GM18951 (cell line): ENCODE measurements around the gene PLPPR3.
A peak's percentile ranks its signal among the peaks of the same experiment; 100 is the strongest.

Experiments
- POLR2A ChIP-seq: IDR thresholded peaks from 4 replicates; pipeline ENCODE4 v1.6.1; 2011; ENCODE audit warnings: mild to moderate bottlenecking; ENCODE audit not compliant: insufficient read length, insufficient read depth; ENCODE audit errors: extremely low read depth
- in situ Hi-C: fragments of 300-500 bp; cut with MboI; formaldehyde crosslinking; loops from one replicate; pipeline ENCODE4 v1.12.0; 2022; ENCODE audit warnings: low sequenced_read_pairs, mixed read lengths, inconsistent platforms; ENCODE audit not compliant: unreplicated experiment

Gene PLPPR3

DNA sequence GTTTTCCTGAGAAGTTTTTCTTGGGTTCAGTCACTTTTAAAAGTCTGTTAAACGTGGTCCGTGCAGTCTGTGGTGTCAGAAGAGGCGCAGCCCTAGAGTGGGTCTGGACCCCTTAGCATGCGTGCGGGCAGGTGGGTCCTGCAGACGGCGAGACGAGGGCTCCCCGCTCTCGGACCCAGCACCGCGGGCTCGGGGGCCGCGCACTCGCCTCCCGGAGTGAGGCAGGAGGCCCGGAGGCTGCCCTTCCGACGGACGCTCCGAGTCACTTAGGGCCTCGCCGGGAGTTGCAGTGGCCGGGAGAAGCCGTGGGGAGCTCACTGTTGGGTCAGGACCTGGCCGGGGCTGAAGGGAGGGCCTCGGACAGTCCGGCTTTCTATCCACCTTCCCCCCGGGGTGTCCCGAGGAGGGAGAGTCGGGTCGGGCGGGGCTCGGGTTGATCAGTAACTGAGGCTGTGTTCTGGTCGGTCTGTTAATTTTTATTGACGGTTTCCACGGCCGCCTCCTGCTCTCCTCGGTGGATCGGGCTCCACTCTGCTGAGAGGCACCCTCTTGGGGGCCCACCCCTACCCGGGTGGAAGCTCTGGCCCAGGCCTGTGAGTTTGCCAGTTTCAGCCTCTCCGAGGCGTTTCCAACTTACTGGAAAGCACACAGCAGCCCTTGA lies 23.2 kb downstream of the PLPPR3 start:
- TF ChIP-seq POLR2A = no peak
- in situ Hi-C loops = no loop called here

DNA sequence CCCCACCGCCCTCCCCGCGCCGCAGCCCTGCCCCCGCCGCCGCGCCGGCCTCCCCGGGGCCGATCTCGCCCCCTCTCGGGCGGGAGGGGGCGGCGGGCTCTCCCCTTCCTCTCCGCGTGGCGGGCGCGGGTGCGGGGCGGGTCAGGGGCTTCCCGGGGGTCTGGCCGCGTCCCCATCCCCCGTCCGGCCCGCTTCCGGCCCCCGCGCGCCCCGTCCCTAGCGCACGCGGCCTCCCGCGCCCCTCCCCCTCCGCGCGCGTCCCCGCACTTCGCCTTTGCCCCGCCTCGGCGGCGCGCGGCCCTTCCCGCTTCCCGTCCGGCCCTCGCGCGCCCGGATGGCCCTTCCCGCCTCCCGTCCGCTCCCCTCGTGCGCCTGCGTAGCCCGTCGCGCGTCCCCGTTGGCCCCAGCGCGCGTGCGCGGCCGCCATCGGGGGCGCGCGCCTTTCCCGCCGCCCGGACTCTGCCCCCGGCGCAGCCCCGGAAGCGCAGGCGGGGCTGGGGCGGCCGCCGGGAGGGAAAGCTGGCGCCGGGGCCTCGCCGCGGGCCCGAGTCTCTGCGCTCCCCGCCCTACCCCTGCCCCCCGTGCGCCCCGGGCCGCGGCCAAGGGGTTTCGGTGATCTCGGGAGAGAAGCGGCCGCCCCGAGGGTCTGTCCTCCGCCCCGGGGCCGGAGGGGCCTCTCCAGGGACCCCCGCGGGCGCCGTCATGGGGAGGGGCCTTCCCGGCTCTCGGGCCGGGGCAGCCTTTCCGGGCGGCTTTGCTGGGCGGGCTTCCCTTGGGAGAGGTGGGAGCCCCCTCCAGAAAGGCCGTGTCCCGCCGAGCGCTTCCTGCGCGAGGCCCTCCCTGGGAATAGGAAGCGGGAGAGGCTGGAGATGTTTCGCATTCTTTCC lies 24.0 kb downstream of the PLPPR3 start:
- in situ Hi-C loops = no loop called here
- TF ChIP-seq POLR2A = peak; percentile 6

DNA sequence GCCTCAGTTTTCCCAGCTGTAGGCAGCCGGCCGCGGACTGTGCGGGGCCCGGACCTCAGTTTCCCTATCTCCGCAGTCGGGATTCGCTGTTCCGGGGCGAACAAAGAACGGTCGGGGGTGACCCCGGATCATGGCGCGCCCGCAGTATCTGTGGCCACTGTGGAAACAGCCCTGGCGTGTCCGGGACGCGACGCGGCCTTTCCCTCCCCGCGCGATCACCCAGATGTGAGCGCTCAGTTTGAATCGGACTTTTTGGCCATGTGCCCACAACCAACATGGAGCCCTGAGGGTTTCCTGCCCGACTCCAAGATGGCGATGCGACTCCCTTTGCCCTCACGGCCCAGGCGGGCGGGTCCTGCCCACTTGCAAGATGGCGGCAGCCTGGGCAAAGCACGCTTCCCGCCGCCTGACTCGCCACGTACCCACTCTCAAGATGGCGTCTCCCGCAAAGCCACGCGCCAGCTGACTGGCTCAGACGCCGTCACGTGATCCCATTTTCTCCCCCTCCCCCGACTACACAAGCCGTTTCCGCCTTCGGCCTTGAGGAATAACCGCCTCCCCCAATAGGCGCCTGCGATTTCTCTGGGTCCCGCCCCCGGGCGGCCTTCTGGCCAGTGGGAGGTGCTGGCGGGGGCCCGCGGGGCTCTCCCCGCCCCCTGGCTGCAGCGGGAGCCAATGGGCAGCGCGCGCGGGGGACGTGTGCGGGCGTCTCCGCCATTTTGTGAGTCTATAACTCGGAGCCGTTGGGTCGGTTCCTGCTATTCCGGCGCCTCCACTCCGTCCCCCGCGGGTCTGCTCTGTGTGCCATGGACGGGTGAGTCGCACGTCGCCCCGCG lies 24.8 kb downstream of the PLPPR3 start, which contains the start of gene PTBP1:
PTBP1 (plus strand) TSS at position 761 of the 836 bp plus-strand sequence; CDS start at position 807, 46 bp downstream.
- in situ Hi-C loops = no loop called here
- TF ChIP-seq POLR2A = peak; percentile 95

DNA sequence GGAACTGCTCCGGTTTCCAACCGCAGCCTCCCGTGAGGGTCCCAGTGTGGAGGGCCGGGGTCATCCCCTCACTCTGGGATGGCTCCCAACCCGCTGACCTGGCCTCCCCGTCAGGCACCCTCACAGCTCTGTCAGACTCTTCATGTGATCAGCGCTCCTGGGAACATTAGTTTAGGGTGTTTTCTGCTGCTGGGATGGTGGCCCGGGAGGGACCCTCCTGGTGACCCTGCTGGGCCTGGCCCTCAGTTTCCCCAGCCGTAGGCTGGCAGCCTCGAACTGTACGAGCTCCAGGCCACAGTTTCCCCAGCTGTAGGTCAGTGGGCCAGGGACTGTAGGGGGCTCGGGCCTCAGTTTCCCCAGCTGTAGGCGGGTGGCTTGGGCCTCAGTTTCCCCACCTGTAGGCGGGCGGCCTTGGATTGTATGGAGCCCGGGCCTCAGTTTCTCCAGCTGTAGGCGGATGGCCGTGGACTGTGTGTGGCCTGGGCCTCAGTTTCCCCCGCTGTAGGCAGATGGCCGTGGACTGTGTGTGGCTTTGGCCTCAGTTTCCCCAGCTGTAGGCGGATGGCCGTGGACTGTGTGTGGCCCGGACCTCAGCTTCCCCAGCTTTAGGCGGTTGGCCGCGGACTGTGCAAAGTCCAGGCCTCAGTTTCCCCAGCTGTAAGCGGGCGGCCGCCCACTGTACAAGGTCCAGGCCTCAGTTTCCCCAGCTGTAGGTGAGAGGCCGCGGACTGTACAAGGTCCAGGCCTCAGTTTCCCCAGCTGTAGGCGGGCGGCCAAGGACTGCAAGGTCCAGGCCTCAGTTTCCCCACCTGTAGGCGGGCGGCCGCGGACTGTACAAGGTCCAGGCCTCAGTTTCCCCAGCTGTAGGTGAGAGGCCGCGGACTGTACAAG lies 25.8 kb downstream of the PLPPR3 start:
- in situ Hi-C loops = no loop called here
- no peak for TF ChIP-seq POLR2A

DNA sequence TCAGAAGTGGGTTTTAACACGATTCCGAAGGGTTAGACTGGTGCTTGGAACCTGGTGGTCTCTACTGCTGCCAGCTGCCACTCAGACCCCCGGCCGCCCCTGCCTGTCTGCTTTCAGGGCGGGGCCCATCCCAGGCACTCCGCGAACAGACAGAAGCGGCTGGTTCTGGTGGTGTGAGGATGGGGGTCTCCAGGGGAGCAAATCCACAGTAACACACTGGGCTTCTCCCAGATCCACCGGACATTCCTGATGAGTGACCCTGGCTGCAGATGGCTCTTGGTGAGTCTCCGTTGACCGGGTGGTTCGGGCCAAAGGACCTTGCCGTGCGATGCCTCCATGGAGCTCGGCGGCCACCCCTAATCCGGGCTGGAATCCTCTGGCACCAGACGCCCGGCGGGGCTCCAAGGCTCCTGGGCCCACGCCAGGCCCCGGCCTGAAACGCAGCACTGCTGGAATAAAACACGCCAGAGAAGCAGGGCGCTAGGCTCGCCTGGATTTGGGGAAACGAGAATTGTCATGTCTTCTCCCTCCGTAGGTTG lies 26.6 kb downstream of the PLPPR3 start:
- no peak for TF ChIP-seq POLR2A
- in situ Hi-C loops = no loop called here

DNA sequence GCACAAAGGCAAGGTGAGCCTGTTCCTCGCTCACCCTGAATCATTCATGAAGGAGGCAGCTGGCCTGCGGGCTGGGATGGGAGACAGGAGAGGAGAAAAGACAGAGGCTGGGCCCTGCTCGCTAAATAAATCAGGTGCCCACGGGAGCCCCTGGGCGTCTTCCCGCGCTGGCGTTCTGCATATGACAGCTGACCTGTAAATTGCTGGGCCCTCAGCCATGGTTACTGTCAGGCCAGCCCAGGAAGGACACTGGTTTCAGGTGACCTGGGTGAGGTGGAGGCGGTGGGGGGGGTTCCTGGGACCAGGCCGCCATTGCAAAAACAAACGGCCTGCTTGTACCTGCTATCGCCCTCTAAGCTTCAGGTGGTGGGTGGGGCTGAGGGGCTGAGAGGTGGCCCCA lies 27.9 kb downstream of the PLPPR3 start:
- no peak for TF ChIP-seq POLR2A

DNA sequence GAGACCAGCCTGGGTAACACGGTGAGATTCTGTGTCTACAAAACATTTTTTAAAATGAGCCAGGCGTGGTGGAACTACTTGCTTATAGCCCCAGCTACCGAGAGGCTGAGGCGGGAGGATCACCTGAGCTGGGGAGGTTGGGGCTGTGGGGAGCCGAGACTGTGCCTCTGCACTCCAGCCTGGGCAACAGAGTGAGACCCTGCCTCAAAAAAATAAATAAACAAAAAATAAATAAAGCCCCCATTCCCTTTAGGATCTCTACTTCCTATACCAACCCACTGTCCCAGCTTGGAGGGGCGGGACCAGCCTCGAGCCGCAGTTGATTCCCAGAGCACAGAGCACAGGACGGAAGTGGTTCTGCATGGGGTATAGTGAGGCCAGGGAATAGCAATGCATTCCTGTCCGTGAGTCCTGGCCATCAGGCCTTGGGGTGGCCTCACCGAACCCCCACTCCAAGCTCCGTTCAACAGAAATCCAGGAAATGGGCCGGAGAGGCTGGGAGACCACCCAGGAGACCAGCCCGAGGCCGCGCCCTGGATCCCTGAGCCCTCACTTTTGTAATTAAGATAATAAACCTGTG lies 29.4 kb downstream of the PLPPR3 start:
- no peak for TF ChIP-seq POLR2A
- in situ Hi-C loops = no loop called here

More for the DNA sequence above, 27.9 kb downstream of the PLPPR3 start:
- in situ Hi-C loops = no loop called here

DNA sequence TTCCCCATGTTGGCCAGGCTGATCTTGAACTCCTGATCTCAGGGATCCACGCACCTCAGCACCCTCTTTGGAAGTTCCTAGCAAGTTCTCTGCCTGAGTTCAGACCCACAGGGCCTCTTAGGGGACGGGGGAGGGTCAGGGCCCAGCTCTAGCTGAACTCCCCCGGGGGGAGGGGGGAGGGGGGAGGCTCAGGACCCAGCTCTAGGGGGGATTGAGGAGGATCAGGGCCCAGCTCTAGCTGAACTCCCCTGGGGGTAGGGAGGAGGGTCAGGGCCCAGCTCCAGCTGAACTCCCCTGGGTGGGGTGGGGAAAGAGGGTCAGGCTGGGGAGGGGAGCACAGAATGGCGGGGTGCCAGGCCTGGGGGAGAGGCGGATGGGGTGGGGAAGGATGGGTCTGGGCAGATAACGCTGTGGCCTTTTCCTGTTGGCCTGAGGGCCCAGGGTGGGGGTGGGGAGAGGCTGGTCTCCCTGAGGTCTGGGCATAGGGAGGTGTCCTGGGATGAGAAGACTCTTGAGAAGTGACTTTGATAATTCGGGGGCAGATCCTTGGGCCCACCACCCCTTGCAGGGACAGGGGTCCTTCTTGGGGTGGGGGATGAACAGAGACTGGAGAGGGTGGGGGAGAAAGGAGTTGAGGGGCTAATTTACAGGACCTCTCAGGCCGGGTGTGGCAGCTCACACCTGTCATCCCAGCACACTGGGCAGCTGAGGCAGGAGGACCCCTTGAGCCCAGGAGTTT lies 30.0 kb downstream of the PLPPR3 start:
- in situ Hi-C loops = no loop called here
- no peak for TF ChIP-seq POLR2A

DNA sequence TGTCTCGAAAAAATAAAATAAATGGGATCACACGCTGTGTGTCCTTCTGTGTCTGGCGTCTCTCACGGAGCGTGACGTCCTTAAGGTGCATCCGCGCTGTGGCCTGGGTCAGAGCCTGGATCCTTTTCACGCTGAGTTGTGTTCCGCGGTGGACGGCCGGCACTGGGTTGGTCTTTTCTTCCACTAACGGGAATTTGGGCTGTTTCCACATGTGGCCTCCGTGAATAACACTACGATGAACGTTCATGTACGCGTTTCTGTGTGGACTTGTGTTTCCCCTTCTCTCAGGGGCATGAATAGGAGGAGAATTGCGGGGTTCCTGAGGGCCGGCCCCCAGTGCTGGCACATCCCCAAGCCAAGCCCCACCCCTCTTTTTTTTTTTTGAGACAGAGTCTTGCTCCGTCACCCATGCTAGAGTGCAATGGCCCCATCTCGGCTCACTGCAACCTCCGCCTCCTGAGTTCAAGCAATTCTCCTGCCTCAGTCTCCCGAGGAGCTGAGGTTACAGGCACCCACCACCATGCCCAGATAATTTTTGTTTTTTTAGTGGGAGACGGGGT lies 30.7 kb downstream of the PLPPR3 start:
- in situ Hi-C loops = no loop called here
- TF ChIP-seq POLR2A = no peak

DNA sequence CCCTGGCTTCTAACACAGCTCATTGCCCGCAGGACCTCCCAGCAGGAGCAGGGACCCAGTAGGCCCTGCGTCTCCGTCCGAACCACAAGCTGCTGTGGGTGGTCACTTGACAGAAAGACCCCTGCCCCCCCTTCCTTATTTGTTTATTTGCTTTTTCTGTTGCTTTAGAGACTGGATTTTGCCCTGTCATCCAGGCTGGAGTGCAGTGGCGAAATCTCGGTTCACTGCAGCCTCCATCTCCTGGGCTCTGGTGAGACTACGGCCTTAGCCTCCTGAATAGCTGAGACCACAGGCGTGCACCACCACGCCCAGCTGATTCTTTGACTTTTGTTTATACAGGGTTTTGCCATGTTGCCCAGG lies 32.1 kb downstream of the PLPPR3 start:
- in situ Hi-C loops = no loop called here
- no peak for TF ChIP-seq POLR2A
